Transverse colon (tissue), 4 donors: Measurements from ENCODE around the gene CCL22.

Experiments
- EP300 ChIP-seq: sonication (generic); formaldehyde crosslinking; IDR thresholded peaks from one replicate; pipeline ENCODE4 v1.6.1; 2017; ENCODE audit warnings: antibody characterized with exemption, low read depth
- POLR2A ChIP-seq: fragments of 450-650 bp; IDR thresholded peaks from one replicate; pipeline ENCODE4 v1.6.1; 2016; ENCODE audit warnings: antibody characterized with exemption, mild to moderate bottlenecking, moderate library complexity
- POLR2AphosphoS5 ChIP-seq, 3 donors: sonication (generic); formaldehyde crosslinking; IDR thresholded peaks; one replicate each; pipeline ENCODE4 v1.6.1; 2016; ENCODE audit warnings: antibody characterized with exemption in 3 of 3
- TF ChIP-seq, protein P1 (sequence below), 5 experiments: fragments of 200-600 bp in 3 of 5; fragments of 450-650 bp in 2 of 5; sonication (generic) in 3 of 5; IDR thresholded peaks; 1 replicate in 2 of 5; 2 replicates in 3 of 5; pipeline ENCODE4 v1.5.1; 2016 to 2017; ENCODE audit warnings: antibody characterized with exemption in 5 of 5, inconsistent platforms in 3 of 5, mild to moderate bottlenecking in 2 of 5, moderate library complexity in 1 of 5

DNA sequence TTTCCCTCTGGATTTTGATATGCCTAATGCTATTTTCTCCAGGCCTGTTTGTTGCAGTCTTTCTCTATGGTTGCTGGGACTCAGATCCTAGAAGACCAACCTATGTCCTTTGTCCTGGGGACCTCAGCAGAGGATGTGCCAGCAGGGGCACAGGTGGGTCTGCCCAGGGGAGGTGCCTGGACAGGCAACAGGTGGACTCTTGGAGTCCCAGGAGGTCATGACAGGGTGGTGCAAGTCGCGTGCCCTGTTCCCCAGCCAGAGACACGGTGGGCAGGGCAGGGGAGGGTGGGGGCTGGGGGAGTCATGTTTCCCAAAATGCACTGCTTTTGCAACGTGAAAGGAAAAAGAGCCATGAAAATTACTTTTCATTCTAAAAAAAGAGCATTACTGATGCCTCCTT lies 47.8 kb upstream of the CCL22 start:
- TF ChIP-seq EP300 (no peak), POLR2A (no peak), POLR2AphosphoS5 (IDR thresholded peaks at IDR 0.05) (no peak)
- TF ChIP-seq, protein P1, sequence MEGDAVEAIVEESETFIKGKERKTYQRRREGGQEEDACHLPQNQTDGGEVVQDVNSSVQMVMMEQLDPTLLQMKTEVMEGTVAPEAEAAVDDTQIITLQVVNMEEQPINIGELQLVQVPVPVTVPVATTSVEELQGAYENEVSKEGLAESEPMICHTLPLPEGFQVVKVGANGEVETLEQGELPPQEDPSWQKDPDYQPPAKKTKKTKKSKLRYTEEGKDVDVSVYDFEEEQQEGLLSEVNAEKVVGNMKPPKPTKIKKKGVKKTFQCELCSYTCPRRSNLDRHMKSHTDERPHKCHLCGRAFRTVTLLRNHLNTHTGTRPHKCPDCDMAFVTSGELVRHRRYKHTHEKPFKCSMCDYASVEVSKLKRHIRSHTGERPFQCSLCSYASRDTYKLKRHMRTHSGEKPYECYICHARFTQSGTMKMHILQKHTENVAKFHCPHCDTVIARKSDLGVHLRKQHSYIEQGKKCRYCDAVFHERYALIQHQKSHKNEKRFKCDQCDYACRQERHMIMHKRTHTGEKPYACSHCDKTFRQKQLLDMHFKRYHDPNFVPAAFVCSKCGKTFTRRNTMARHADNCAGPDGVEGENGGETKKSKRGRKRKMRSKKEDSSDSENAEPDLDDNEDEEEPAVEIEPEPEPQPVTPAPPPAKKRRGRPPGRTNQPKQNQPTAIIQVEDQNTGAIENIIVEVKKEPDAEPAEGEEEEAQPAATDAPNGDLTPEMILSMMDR (IDR thresholded peaks at IDR 0.05): no peak
